ENCODE results near the gene AQP7. TPM values are rescaled to one million over a fixed set of nuclear protein-coding genes. Genes with fewer than 3 reads are reported as not detected.

Gene AQP7
- total RNA-seq, 4 donors from 2014 or later = 0.15 to 0.57 TPM; not detected in 2

- Histone ChIP-seq H3K36me3 (no peaks in the 10 kb centered on the region), H3K27me3 (peaks cover 0 to 8% (median 0%) of the 10 kb centered on the region in 4 donors), H3K27ac (peak overlapping the region; percentile 81 to 88 (median 85)), H3K9me3 (no peaks in the 10 kb centered on the region), H3K4me1 (peaks cover 38 to 70% (median 40%) of the 10 kb centered on the region in 3 donors), H3K4me3 (peak overlapping the region in 1 of 4 donors; percentile 6)
- no peak for DNase-seq
- intact Hi-C loops (cut with DNase I) = no loop called here
- peak in 1 of 4 donors; percentile 27 for TF ChIP-seq POLR2A (IDR thresholded peaks at IDR 0.05)
- TF ChIP-seq, protein P1, sequence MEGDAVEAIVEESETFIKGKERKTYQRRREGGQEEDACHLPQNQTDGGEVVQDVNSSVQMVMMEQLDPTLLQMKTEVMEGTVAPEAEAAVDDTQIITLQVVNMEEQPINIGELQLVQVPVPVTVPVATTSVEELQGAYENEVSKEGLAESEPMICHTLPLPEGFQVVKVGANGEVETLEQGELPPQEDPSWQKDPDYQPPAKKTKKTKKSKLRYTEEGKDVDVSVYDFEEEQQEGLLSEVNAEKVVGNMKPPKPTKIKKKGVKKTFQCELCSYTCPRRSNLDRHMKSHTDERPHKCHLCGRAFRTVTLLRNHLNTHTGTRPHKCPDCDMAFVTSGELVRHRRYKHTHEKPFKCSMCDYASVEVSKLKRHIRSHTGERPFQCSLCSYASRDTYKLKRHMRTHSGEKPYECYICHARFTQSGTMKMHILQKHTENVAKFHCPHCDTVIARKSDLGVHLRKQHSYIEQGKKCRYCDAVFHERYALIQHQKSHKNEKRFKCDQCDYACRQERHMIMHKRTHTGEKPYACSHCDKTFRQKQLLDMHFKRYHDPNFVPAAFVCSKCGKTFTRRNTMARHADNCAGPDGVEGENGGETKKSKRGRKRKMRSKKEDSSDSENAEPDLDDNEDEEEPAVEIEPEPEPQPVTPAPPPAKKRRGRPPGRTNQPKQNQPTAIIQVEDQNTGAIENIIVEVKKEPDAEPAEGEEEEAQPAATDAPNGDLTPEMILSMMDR (IDR thresholded peaks at IDR 0.05) = peak; percentile 58 to 89 (median 82)
- WGBS, 2 donors = 2 to 11% methylated on average over 5 to 8 of the region's 9 CpGs
Observed at GRCh38 chr9:33415501-33416038, 13.2 kb upstream of the AQP7 start.

GRCh38 chr9:33414889-33415500 is 12.6 kb upstream of the AQP7 start:
- WGBS, 2 donors = 47 to 53% methylated on average over 2 to 7 of the region's 13 CpGs

GRCh38 chr9:33414268-33414667 is 11.9 kb upstream of the AQP7 start:
- H3K27me3 ChIP-seq = peaks cover 0 to 8% (median 0%) of the 10 kb centered on the region in 4 donors
- no peaks in the 10 kb centered on the region for H3K36me3 ChIP-seq
- H3K9me3 ChIP-seq = no peaks in the 10 kb centered on the region
- H3K27ac ChIP-seq = peak overlapping the region; percentile 81 to 88 (median 85)
- no peak for DNase-seq
- 28 to 39% methylated on average over 3 of the region's 3 CpGs for WGBS, 2 donors
- no peak overlapping the region for H3K4me3 ChIP-seq
- intact Hi-C loops (cut with DNase I) = no loop called here
- H3K4me1 ChIP-seq = peaks cover 38 to 58% (median 40%) of the 10 kb centered on the region in 3 donors
- TF ChIP-seq, protein P1 (IDR thresholded peaks at IDR 0.05) = no peak
- TF ChIP-seq POLR2A (IDR thresholded peaks at IDR 0.05) = no peak

More at GRCh38 chr9:33414889-33415500, 12.6 kb upstream of the AQP7 start:
- H3K4me3 ChIP-seq = peak overlapping the region in 1 of 4 donors; percentile 6
- H3K27me3 ChIP-seq = peaks cover 0 to 8% (median 0%) of the 10 kb centered on the region in 4 donors
- no peak for DNase-seq
- intact Hi-C loops (cut with DNase I) = no loop called here
- no peak for TF ChIP-seq POLR2A (IDR thresholded peaks at IDR 0.05)
- TF ChIP-seq, protein P1 (IDR thresholded peaks at IDR 0.05) = no peak
- H3K27ac ChIP-seq = peak overlapping the region; percentile 81 to 88 (median 85)
- H3K36me3 ChIP-seq = no peaks in the 10 kb centered on the region
- H3K9me3 ChIP-seq = no peaks in the 10 kb centered on the region
- peaks cover 38 to 64% (median 40%) of the 10 kb centered on the region in 3 donors for H3K4me1 ChIP-seq

DNA sequence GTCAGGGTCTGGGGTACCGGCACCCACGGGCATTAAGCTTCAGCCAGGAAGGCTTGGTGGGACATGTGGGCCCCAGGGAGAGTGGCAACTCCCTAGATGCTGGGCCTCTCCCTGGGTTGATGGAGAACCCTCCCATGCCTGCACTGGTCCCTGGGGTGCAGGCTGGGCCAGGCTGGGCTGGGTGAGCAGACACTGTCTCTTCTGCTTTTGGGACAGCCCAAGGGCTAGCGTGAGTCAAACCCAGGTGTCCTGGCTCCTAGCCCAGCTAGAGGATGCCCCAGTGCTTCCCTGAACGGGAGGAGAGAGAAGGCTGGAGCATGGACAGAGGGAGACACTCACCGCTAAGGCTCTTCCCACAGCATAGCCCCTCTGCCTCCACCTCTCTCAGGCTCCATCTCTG is 5.7 kb upstream of the AQP7 start:
- Histone ChIP-seq H3K4me3 (no peak overlapping the region), H3K4me1 (peaks cover 0 to 39% (median 21%) of the 10 kb centered on the region in 3 donors), H3K9me3 (no peaks in the 10 kb centered on the region), H3K27ac (no peak overlapping the region), H3K27me3 (no peaks in the 10 kb centered on the region), H3K36me3 (no peaks in the 10 kb centered on the region)
- TF ChIP-seq POLR2A (IDR thresholded peaks at IDR 0.05) = no peak
- TF ChIP-seq, protein P1 (IDR thresholded peaks at IDR 0.05) = no peak
- intact Hi-C loops (cut with DNase I) = loop anchor here (5.0 kb wide), 1 partner anchor 54 kb away; no protein-coding TSS in a partner anchor
- 57 to 86% methylated on average over 1 of the region's 5 CpGs for WGBS, 2 donors
- DNase-seq = no peak

DNA sequence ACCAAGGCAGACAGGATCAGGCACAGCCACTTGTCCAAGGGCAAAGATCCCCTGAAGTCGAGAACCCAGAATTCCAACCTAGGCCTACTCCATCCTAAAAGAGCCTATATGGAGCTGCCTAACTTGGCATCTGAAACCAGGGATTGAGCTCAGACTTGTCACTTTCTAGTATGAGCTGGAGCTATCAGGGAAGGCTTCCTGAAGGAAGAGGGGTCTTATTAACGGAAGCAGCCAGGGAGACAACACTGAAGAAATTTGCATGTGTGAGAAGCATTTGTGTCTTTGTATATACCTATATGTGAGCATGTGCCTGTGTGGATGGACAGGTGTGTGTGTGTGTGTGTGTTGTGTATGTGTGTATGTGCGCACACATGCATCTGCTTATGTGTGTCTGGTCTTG is 4.7 kb upstream of the AQP7 start:
- DNase-seq = no peak
- Histone ChIP-seq H3K4me3 (no peak overlapping the region), H3K36me3 (no peaks in the 10 kb centered on the region), H3K4me1 (peaks cover 0 to 47% (median 21%) of the 10 kb centered on the region in 3 donors), H3K27ac (no peak overlapping the region), H3K27me3 (no peaks in the 10 kb centered on the region), H3K9me3 (no peaks in the 10 kb centered on the region)
- TF ChIP-seq POLR2A (IDR thresholded peaks at IDR 0.05) = no peak
- TF ChIP-seq, protein P1 (IDR thresholded peaks at IDR 0.05) = no peak
- intact Hi-C loops (cut with DNase I) = loop anchor here (5.0 kb wide), 1 partner anchor 55 kb away; no protein-coding TSS in a partner anchor
- 86 to 90% methylated on average over 1 to 3 of the region's 3 CpGs for WGBS, 2 donors

Measured in esophagus squamous epithelium (tissue), 5 donors.